HG03025 (cell line): ENCODE data around the gene HIVEP2.

Experiments used
- ATAC-seq: cut with Tn5 transposase; IDR thresholded peaks from one replicate; pipeline ENCODE4 v1.9.1; 2021; ENCODE audit warnings: mild to moderate bottlenecking, moderate library complexity; ENCODE audit not compliant: unreplicated experiment, low FRiP score

Gene HIVEP2

DNA sequence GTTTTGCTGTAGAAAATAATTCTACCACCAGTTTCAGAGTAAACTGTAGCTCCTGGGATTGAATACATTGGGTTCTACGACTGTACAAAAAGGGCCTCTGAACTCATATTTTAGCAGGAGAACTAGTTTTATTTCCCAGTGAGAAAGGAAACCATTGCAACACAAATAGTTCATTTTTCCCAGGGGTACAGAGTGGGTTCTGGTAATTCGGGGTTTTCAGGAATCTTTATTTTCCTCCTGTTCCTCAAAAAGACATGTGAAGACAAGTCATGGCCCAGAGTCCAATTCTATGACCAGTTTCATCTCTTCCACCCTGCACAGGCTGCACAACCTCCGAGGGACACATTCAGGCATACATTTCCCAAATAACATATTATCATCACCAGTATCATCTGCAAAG lies 222.1 kb downstream of the HIVEP2 start:
- ATAC-seq, result no peak

DNA sequence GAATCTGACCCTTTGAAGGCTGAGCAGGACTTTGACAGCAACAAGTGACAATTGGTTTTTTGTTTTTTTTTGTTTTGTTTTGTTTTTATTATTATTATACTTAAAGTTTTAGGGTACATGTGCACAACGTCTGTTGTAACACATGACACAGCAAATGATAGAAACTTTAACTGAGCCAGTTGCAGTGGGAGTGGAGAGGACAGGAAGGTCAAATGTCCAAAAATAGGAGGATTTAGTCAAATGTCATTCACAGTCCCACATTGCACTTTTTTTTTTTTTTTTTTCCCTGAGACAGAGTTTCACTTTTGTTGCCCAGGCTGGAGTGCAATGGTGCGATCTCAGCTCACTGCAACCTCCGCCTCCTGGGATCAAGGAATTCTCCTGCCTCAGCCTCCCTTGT lies 223.0 kb downstream of the HIVEP2 start:
- no peak for ATAC-seq

DNA sequence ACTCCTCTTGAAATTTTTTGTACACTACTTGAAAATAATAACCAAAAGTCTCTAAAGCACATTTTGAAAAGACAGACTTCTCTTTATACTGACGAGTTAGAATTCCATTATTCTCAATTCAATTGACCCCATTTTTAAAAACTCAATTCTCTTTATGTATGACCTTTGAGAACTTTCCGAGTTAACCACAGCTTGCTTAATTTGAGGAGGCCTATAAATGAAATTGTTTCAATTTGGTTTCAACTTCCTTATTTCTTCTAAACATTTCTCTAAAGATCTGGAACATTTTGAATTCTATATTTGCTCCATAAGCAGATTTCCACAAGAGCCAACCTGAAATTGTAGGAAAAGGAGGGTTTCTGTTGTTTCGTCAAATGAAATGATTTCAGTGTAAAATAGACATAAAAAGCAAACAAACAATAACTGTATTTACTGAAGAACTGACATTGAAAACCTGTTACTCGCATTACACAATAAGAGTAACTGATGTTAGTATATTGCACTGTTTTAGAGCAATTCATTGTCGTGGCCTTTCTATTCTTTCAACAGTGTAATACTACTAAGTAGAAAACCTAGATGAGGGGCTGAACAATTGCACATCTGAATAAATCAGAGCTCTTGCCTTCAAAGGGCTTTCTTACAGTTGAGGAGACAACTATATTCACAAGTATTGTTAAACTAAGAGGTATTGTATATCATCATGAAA lies 223.6 kb downstream of the HIVEP2 start:
- no peak for ATAC-seq

DNA sequence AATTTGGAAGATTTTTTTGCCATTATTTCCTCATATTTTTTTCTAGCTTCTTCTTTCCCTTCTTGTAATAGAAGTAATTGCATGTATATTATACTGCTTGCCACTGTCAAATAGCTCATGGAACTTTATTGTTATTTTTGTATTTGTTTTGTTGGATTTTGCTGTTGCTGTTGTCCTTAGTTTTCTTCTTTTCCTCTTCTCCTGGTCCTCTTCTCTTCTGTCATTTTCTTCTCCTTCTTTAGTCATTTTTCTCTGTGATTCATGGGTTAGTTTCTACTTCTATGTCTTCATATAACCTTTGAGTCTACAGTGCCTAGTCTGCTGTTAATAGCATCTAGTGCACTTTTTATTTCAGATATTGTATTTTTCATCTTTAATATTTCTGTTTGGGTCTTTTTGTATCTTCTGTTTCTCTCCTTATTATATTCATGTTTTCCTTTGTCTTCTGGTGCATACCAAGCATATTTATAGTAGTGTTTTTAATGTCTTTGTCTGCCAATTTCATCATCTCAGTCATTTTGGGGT lies 226.2 kb downstream of the HIVEP2 start:
- no peak for ATAC-seq

DNA sequence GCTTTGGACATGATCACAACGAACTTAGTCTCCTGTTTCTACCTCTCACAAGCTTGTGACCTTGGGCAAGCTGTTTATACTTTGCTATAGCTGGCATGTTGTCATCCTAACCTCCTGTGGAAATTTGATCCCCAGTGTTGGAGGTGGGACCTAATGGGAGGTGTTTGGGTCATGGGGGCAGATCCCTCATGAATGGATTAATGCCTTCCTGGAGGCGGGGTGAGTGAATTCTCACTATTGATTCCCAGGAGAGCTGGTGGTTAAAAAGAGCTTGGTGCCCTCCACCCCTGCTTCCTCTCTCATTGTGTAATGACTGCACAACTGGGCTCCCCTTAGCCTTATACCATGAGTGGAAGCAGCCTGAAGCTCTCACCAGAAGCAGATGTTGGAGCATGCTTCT lies 228.9 kb downstream of the HIVEP2 start:
- no peak for ATAC-seq

DNA sequence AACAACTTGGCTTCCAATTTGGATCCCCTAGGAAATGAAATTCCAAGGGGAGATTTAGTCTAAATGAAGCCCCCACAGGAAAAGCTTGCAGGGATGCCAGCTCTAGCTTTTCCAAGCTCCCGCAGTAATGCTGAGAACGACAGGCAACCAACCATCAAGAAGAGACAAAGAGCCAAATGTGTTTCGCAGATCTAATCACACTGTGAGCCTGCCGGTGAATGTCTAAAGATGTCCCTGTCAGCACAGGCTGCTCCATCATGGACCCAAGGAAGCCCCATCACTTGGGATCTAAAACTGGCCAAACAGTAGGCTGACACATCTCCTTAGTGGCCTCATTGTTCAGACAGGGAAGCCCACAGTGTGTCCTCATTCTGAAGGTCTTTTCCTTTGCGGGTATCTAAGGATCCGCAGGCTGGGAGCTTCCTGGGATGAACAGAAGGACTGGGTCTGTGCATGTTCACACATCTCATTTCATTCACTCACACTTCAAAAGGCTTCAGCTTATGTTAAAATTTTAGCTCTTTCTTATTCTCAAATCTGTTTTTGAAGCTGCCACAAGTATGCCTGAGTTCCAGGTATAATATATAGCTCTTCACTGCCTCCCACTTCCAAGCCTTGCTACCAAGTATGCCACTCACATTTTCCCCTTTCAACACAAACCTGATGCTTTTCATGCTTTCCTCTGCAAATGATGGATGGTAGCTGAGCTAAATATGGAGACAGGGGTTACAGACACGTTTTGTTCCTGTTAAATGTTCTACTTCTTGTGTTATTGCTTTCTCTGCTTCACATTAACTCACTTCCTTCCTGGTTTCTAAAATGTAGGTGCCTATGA lies 229.8 kb downstream of the HIVEP2 start:
- no peak for ATAC-seq

DNA sequence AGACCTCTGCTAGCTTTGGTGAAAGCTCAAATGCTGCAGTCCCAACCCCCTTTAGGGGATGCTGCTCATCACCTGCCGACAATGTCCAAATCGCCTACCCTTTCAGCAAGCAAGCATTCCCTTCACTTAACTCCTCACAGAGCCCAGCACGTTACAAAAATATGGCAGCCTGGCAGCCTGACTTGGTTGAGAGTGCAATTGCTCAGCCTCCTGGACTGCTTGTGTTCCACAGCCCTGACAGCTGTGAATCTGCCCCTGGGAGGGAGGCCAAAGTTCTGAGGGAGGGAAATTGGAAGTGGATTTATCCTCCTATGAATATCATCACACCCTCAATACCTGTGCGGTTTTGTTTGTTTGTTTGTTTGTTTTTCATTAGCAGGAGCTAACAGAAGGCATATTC lies 231.0 kb downstream of the HIVEP2 start:
- no peak for ATAC-seq

DNA sequence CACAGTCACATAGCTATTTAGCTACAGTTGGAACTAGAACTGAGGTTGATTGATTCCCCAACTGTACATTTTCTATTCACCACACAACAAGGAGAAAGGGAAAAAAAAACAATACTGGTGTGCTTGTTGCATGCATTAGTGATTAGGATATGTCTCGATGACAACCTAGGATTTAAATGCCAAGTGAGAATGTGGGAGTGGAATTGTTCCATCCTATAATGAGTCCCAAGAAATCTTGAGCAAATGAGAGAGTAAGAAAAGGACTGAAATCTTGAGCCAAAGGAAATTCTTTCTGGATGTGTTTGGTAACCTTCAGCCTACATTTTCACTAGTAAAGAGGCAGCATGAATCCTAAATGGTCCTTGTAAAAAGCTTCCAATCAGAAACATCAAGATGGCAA lies 232.7 kb downstream of the HIVEP2 start:
- no peak for ATAC-seq

DNA sequence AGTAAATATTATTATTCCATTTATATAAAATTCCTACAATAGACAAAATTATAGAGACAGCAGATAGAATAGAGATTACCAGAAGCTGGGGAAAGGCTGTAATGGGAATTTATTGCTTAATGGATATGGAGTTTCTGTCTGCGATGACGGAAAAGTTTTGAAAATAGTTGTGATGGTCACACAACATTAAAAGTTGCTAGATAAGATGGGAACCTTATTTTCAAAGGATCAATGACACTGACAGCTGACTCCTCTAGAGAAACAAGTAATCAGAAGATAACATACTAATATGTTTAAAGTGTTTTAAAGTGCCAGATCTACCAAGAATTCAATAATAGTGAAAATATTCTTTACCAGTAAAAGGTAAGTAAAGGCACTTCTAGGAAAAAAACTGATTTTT lies 236.3 kb downstream of the HIVEP2 start:
- no peak for ATAC-seq

DNA sequence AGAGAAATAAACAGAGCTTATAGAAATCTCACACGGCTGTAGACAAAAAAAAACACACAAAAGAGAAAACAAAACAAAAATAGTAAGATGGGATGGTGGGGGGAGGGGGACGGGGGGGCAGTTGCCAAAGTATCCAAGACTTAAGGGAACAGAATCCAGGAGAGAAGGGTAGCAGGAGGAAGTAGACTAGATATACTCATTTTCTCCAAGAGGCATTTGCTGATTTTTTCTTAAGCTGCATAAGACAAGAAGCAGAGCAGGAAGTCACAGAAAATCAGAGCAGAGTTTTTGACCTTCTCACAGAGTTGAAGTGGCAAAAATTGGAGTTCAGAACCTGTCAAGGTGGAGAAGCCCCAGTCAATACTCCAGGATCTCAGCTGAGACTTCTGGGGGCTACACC lies 237.7 kb downstream of the HIVEP2 start:
- ATAC-seq, result no peak

DNA sequence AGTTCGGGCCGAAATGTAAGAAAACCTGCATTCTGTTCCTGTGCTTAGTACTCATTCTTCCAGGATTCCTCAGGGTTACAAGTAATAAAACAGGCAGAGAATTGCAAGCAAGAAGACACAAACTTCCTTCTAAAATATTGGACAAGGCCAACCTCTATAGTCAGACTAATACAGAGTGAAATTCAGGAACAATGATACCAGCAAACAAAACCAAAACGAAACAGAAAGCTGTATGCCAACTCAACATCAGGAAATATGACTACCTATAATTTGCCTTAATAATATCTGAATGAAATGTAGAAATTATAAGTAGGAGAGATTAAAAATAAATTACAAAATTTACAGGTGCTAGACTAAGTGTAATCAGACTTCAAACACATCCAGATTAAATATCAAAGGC lies 238.8 kb downstream of the HIVEP2 start:
- no peak for ATAC-seq

DNA sequence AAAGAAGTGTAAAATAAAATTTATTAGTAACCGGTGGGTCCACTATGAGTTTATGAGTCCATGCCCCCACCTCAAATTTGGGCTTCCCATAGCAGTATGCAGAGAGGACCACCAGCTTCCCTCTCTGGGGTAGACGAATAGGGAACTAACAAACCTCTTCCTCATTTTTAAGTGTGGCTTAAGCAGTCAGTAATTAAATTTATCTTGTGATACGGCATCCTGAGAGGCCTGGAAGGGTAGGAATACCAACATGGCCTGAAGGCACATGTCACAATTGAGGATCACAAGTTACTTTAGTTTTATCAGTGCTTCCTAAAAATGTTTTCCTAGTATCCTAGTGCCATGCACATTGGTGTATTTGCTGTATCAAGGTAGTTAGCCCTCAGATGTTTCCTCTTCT lies 239.9 kb downstream of the HIVEP2 start:
- ATAC-seq, result no peak

DNA sequence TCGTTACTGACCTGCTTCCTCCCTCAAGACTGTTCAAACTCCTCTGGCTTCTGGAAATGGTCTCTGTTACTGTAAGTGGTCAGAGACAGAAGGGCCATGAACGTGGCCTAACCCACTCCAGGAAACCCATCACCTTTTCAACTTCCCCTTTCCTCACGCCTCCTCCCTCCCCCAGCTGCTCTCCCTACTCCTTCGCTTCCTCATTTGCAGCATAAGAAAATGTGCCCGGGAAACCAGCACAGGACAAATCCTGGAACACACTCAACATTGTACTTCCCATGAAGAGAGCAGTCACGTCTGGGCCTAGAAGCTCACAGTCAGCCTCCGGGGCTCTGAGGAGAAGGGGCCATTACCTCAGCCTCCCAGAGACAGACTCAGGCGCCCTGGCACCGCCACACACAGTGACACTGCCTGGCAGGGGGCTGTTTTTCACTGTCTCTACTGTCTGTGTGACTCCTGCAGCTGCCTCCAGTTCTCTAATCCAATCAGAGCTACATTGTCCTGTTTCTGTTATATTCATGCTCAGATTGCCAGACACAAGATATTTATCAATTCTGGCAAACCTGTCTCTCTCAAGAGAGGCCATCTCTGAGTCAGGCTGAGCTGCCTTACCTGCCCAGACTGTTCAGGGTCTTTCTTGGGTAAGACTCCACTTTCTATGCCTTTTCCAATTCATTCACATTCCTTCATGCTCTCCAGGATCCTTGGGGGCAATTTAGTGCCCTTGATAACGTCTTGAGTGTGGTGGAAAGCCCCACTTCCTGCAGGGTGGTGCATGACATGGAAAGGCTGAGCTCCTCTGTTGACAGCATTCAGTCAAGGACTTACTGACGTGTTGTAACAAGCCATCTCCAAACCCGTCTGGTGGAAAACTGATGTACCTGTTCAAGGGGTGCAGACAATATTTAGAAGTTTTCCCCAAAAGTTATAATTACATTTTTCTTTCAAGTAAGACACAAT lies 242.2 kb downstream of the HIVEP2 start:
- no peak for ATAC-seq
